Coronary artery (tissue), 2 donors: Measurements from ENCODE around the gene NFATC2.
"Not testable (repeated sequence)": the region's sequence is repeated elsewhere in the genome, so short reads cannot be mapped to it uniquely, and the experiment has no call there.

Experiments used
- DNase-seq: peaks from one replicate; pipeline ENCODE4 v3.0.0-alpha.2; 2017; ENCODE audit warnings: low spot score
- H3K27ac ChIP-seq, 2 donors: fragments of 200-600 bp; sonication (generic); one replicate each; pipeline ENCODE4 v1.5.1; 2016 to 2019
- H3K4me3 ChIP-seq: fragments of 200-600 bp; sonication (generic); 2 replicates; pipeline ENCODE4 v1.5.1; 2016; ENCODE audit warnings: mild to moderate bottlenecking, moderate library complexity
- TF ChIP-seq, protein P1 (sequence below): fragments of 200-600 bp; sonication (generic); IDR thresholded peaks from one replicate; pipeline ENCODE4 v1.5.1; 2019; ENCODE audit warnings: antibody characterized with exemption

Gene NFATC2

GRCh38 chr20:51547951-51548350 is 5.4 kb upstream of the NFATC2 start:
- DNase-seq: no peak
- H3K4me3 ChIP-seq: no peak overlapping the region
- no peak overlapping the region for H3K27ac ChIP-seq
- TF ChIP-seq, protein P1, sequence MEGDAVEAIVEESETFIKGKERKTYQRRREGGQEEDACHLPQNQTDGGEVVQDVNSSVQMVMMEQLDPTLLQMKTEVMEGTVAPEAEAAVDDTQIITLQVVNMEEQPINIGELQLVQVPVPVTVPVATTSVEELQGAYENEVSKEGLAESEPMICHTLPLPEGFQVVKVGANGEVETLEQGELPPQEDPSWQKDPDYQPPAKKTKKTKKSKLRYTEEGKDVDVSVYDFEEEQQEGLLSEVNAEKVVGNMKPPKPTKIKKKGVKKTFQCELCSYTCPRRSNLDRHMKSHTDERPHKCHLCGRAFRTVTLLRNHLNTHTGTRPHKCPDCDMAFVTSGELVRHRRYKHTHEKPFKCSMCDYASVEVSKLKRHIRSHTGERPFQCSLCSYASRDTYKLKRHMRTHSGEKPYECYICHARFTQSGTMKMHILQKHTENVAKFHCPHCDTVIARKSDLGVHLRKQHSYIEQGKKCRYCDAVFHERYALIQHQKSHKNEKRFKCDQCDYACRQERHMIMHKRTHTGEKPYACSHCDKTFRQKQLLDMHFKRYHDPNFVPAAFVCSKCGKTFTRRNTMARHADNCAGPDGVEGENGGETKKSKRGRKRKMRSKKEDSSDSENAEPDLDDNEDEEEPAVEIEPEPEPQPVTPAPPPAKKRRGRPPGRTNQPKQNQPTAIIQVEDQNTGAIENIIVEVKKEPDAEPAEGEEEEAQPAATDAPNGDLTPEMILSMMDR: no peak

DNA sequence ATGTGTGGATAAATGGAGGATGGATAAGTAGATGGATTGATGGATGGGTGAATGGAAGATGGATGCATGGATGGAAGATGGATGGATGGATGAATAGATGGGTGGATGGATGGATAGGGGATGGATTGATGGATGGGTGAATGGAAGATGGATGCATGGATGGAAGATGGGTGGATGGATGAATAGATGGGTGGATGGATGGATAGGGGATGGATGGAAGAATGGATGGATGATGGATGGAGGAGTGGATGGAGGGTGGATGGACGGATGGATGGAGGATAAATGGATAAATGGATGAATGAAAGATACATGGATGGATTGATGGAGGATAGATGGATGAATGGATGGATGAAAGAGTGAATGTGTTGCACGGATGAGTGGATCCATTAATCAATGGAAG is 3.0 kb upstream of the NFATC2 start:
- no peak for DNase-seq
- no peak overlapping the region for H3K27ac ChIP-seq
- TF ChIP-seq, protein P1: no peak
- no peak overlapping the region for H3K4me3 ChIP-seq

DNA sequence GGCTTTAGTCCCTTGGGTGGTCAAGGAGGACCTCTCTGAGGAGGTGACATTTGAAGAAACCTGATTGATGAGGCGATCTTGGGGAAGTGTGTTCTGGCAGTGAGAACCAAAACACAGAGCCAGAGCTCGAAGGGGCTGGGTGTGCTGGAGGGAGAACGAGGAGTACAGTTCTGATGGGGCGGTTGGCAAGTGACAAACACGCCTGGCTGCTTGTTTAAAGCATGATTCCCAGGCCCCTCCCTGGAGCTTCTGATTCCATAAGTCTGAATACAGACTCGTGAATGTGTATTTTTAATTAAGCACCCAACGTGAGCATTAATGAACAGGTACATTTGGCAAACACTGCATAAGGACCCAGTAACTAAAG is 886 bp upstream of the NFATC2 start:
- TF ChIP-seq, protein P1: no peak
- DNase-seq: no peak
- Histone ChIP-seq H3K27ac (no peak overlapping the region), H3K4me3 (peak overlapping the region; percentile 73)

DNA sequence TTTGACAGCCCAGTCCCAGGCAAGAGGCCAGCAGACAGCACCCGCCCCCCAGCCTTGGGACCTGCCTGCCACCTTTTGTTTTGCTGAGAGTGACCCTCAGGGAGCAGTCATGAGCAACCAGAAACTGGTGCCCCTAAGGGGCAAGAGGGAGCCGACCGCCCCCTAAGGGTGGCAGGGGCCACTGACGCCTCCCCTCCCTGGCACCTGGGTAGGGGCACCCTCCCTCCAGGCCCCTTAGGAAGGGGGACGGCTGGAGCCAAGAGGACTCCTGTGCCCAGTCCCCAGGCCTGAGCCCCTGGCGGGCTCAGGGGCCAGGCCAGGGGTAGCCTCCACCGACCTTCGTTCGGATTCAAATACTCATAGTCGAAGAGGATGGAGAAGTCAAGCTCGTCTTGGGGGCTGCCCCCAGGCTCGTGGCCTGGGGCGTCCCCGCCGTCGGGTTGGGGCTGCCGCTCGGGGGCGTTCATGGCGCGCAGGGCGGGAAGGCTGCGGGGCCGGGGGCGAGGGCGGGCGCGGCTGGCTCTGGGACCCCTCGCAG is 417 bp downstream of the NFATC2 start:
- H3K27ac ChIP-seq: peak overlapping the region; percentile 52 to 83

DNA sequence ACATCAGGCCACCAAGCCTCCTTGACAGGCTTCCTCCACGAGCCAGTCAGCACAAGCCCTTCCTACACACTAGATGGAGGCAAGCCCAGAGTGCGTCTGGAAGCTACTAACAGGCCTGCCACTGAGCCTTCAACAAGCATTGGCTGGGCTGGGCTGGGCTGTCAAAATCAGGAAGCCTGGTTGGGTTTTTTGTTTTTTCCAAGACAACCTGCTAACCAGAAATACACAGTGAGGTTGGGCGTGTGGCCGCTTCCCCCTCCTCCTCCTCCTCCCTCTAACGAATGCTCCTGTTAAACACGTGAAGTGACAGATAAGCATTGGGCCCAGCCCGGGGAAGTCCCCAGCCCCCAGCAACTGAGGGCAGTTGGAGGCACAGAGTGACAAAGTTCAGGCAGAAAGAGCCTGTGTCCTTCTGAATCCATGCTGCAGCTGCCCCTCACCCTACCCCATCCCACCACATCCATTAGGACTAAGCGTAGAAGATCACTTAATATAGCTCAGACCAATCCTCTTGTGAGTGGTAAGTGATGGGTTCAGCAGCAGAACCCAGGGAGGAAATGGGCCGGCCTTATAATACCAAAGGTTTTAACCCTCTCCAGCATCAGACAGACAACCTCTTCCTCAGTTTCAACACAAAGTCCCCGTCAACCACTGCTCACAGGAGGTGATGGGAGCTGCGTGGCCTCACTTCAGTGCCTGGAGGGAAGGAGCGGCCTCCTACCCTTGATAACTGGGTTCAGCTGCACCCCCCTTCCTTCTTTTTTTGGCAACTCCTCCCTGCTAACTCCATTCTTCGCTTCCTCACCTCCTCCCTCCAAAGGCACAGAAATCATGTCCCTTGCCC is 1.1 kb downstream of the NFATC2 start:
- TF ChIP-seq, protein P1: no peak
- Histone ChIP-seq H3K27ac (peak overlapping the region; percentile 52 to 83), H3K4me3 (peak overlapping the region; percentile 73)
- DNase-seq: peak; percentile 86

More for the DNA sequence above, 417 bp downstream of the NFATC2 start:
- peak overlapping the region; percentile 73 for H3K4me3 ChIP-seq
- no peak for DNase-seq
- TF ChIP-seq, protein P1: no peak

DNA sequence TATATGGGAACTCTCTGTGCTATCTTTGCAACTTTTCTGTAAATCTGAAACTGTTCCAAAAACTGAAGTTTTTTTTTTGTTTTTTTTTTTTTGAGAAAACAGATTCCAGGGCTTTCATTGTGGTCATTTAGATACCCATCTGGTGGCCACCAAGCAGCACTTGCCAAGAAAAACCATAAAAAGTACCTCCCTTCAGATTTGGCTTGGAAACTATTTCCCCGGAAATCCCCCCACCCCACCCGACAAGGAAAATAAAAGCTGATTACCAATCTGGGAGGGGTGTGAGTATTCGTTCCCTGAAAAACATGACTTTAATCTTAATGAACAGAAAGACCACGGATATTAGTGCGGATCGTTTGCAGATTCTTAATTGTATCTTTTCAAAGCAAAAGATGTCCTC is 1.9 kb downstream of the NFATC2 start:
- no peak overlapping the region for H3K4me3 ChIP-seq
- TF ChIP-seq, protein P1: no peak
- no peak for DNase-seq
- H3K27ac ChIP-seq: peak overlapping the region; percentile 52 to 83

- H3K27ac ChIP-seq, DNase-seq, H3K4me3 ChIP-seq: not testable (repeated sequence)
These were observed 2.4 kb downstream of the NFATC2 start for GRCh38 chr20:51540074-51540473.
